Spleen (tissue), 11 donors: ENCODE data around the gene CNNM2. TPM values are rescaled to one million over a fixed set of nuclear protein-coding genes. Genes with fewer than 3 reads are reported as not detected.

ENCODE experiments used
- DNase-seq: peaks from one replicate; pipeline ENCODE4 v3.0.0-alpha.2; 2020
- H3K27ac ChIP-seq, 8 donors: fragments of 200-600 bp; sonication (generic) in 7 of 8; 1 replicate in 4 of 8; 2 replicates in 4 of 8; pipeline versions ENCODE4 v1.5.0 to v1.8.0; 2016 to 2021; ENCODE audit warnings: inconsistent platforms in 4 of 8, mild to moderate bottlenecking in 4 of 8, moderate library complexity in 1 of 8
- H3K27me3 ChIP-seq, 7 donors: fragments of 200-600 bp; sonication (generic) in 6 of 7; replicated peaks in 1 of 7; 1 replicate in 4 of 7; 2 replicates in 3 of 7; pipeline versions ENCODE4 v1.5.0 to v1.8.0; 2016 to 2021; ENCODE audit warnings: inconsistent platforms in 3 of 7, mild to moderate bottlenecking in 1 of 7
- H3K36me3 ChIP-seq, 6 donors: fragments of 200-600 bp; sonication (generic) in 5 of 6; 1 replicate in 4 of 6; 2 replicates in 2 of 6; pipeline versions ENCODE4 v1.5.0 to v1.8.0; 2016 to 2021; ENCODE audit warnings: inconsistent platforms in 2 of 6
- H3K4me1 ChIP-seq, 6 donors: fragments of 200-600 bp; sonication (generic) in 5 of 6; 1 replicate in 3 of 6; 2 replicates in 3 of 6; pipeline versions ENCODE4 v1.5.0 to v1.8.0; 2016 to 2021; ENCODE audit warnings: inconsistent platforms in 3 of 6
- H3K4me3 ChIP-seq, 8 donors: fragments of 200-600 bp; sonication (generic) in 7 of 8; 1 replicate in 4 of 8; 2 replicates in 4 of 8; pipeline versions ENCODE4 v1.5.0 to v1.8.0; 2016 to 2021; ENCODE audit warnings: inconsistent platforms in 4 of 8, mild to moderate bottlenecking in 4 of 8, moderate library complexity in 2 of 8
- H3K9me3 ChIP-seq, 8 donors: fragments of 200-600 bp; sonication (generic) in 7 of 8; 1 replicate in 4 of 8; 2 replicates in 4 of 8; pipeline versions ENCODE4 v1.5.0 to v1.8.0; 2016 to 2021; ENCODE audit warnings: inconsistent platforms in 4 of 8
- CTCF ChIP-seq, 11 experiments: fragments of 200-600 bp in 7 of 11; fragments of 450-650 bp in 4 of 11; sonication (generic) in 4 of 11; IDR thresholded peaks in 8 of 11; conservative IDR thresholded peaks in 3 of 11; 1 replicate in 7 of 11; 2 replicates in 4 of 11; pipeline versions ENCODE4 v1.4.0 to v1.8.0; 2016 to 2021; ENCODE audit warnings: antibody characterized with exemption in 11 of 11, inconsistent platforms in 4 of 11, mild to moderate bottlenecking in 1 of 11
- POLR2A ChIP-seq, 3 donors: fragments of 450-650 bp; IDR thresholded peaks; one replicate each; pipeline ENCODE4 v1.5.1; 2017; ENCODE audit warnings: antibody characterized with exemption in 3 of 3, mild to moderate bottlenecking in 1 of 3
- POLR2AphosphoS5 ChIP-seq, 3 donors: sonication (generic); formaldehyde crosslinking; IDR thresholded peaks; one replicate each; pipeline ENCODE4 v1.5.1; 2017; ENCODE audit warnings: antibody characterized with exemption in 3 of 3
- WGBS, 5 donors: extraction: QIAGEN DNeasy Blood & Tissue Kit in 3 of 5; methylation state at CpG; one replicate each; pipeline versions ENCODE4 v1.1.5 to v1.1.7; 2013 to 2018; 5-methylcytosine and 5-hydroxymethylcytosine counted together
- intact Hi-C: fragments of 100-400 bp; cut with DNase I; formaldehyde crosslinking; loops from one replicate; pipeline ENCODE4 v1.15.0; 2023; ENCODE audit warnings: low total_unique reads
- polyA plus RNA-seq, 3 donors: library from polyadenylated mRNA; stranded (reverse); fragments of 200-250 nt; gene quantifications; one replicate each; pipeline ENCODE4 v1.2.1, GENCODE V29; 2013
- total RNA-seq, 7 donors: library from RNA; depleted of rRNA in 3 of 7; stranded (reverse); fragments of >200 nt in 3 of 7; fragmentation: NEBNext Ultra II Directional in 4 of 7; extraction: Animal tissue kit (Norgen Biotek cat#: 25700) in 4 of 7; gene quantifications; one replicate each; pipeline versions ENCODE4 v1.1.0 to v1.2.1, GENCODE V29; 2016 to 2021
- donor health status: healthy with polysubstance abuse.
- donor health status: DM: no; HTN: no; CAD: no; lungs with moderate emphysema.
- donor health status: DM: no; HTN: no; CAD: no.
- donor health status: Bipolar disorder and iron deficiency.
- donor health status: healthy.
- donor health status: DM: no; HTN: no; CAD: no.
- donor health status: DM: yes; HTN: yes; CAD: no.

The CNNM2 gene
- total and polyA plus RNA-seq, 10 donors, result 0.65 to 9.9 (median 7.5) TPM

GRCh38 chr10:102988404-102989314, 70.6 kb downstream of the CNNM2 start:
- Histone ChIP-seq H3K27me3 (no peaks in the 10 kb centered on the region), H3K36me3 (no peaks in the 10 kb centered on the region), H3K4me1 (no peaks in the 10 kb centered on the region), H3K4me3 (no peak overlapping the region), H3K27ac (no peak overlapping the region), H3K9me3 (no peaks in the 10 kb centered on the region)
- WGBS, 5 donors, result 59 to 79% (median 64%) methylated on average over 8 of the region's 8 CpGs
- intact Hi-C loops, result no loop called here
- TF ChIP-seq POLR2A (IDR thresholded peaks at IDR 0.05), result no peak
- TF ChIP-seq POLR2AphosphoS5 (IDR thresholded peaks at IDR 0.05), result no peak
- no peak for TF ChIP-seq CTCF (IDR thresholded peaks at IDR 0.05 in 8 of 11, conservative IDR thresholded peaks at IDR 0.05 in 3 of 11)
- no peak for DNase-seq

- DNase-seq, result no peak
- Histone ChIP-seq H3K9me3 (no peaks in the 10 kb centered on the region), H3K36me3 (no peaks in the 10 kb centered on the region), H3K4me3 (no peak overlapping the region), H3K4me1 (peaks cover 0 to 6% (median 0%) of the 10 kb centered on the region in 6 donors), H3K27ac (peak overlapping the region in 1 of 8 donors; percentile 44), H3K27me3 (no peaks in the 10 kb centered on the region)
- intact Hi-C loops, result no loop called here
- WGBS, 5 donors, result 60 to 76% (median 70%) methylated on average over 5 of the region's 5 CpGs
- TF ChIP-seq POLR2AphosphoS5 (IDR thresholded peaks at IDR 0.05), result no peak
- TF ChIP-seq POLR2A (IDR thresholded peaks at IDR 0.05), result no peak
Observed at GRCh38 chr10:102994531-102995295, 76.6 kb downstream of the CNNM2 start.

DNA sequence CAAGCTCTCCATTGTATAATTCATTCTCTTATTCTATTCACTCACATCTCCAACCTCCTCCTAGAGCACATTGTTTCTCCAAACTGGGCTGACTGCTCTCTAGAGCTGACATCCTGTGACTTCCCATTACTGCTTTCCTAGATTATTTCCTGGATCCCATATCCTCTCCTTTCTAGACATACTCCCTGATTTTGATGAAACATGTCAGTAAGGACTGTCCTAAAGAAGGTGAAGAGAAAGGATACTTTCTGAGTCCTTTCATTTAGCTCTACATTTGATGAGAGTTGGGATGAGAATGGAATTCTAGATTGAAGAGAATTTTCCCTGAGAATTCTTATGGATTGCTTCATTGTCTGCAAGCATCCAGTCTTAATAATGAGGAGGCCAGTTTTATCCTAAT, 78.8 kb downstream of the CNNM2 start:
- Histone ChIP-seq H3K9me3 (no peaks in the 10 kb centered on the region), H3K4me3 (no peak overlapping the region)
- no peak for TF ChIP-seq CTCF (IDR thresholded peaks at IDR 0.05 in 8 of 11, conservative IDR thresholded peaks at IDR 0.05 in 3 of 11)
- TF ChIP-seq POLR2A (IDR thresholded peaks at IDR 0.05), result no peak
- TF ChIP-seq POLR2AphosphoS5 (IDR thresholded peaks at IDR 0.05), result no peak

DNA sequence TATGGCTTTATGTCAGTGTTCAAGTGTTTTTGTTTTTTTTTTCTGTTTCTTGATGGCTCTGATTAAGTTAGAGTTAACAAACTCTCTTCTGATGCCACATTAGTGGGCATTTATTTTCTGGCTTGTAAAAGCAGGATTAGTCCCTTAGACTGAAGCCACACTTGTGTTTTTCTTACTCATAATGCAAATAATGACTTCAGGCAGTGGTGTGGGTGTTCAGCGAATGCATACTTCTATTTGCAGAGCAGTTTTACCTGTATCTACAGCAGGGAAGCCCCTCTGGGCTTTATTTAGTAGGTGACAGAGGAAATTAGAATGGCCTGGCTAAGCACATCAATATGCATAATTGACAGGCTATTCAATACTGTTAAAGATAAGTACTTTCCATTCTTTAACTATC, 79.9 kb downstream of the CNNM2 start:
- no peaks in the 10 kb centered on the region for H3K36me3 ChIP-seq
- DNase-seq, result no peak
- 65 to 82% (median 74%) methylated on average over 1 of the region's 1 CpG for WGBS, 5 donors
- no peaks in the 10 kb centered on the region for H3K27me3 ChIP-seq
- H3K9me3 ChIP-seq, result no peaks in the 10 kb centered on the region
- intact Hi-C loops, result no loop called here
- no peak overlapping the region for H3K4me3 ChIP-seq
- TF ChIP-seq CTCF (IDR thresholded peaks at IDR 0.05 in 8 of 11, conservative IDR thresholded peaks at IDR 0.05 in 3 of 11), result no peak
- TF ChIP-seq POLR2A (IDR thresholded peaks at IDR 0.05), result no peak
- TF ChIP-seq POLR2AphosphoS5 (IDR thresholded peaks at IDR 0.05), result no peak
- H3K4me1 ChIP-seq, result peaks cover 0 to 6% (median 0%) of the 10 kb centered on the region in 6 donors
- H3K27ac ChIP-seq, result no peak overlapping the region

More for the DNA sequence above, 78.8 kb downstream of the CNNM2 start:
- H3K36me3 ChIP-seq, result no peaks in the 10 kb centered on the region
- DNase-seq, result no peak
- intact Hi-C loops, result no loop called here
- H3K27ac ChIP-seq, result no peak overlapping the region
- peaks cover 0 to 6% (median 0%) of the 10 kb centered on the region in 6 donors for H3K4me1 ChIP-seq
- H3K27me3 ChIP-seq, result no peaks in the 10 kb centered on the region
